Mucosa of gallbladder (tissue), 1 donor: Measurements from ENCODE around the gene FBLN7. TPM values are rescaled to one million over a fixed set of nuclear protein-coding genes. Genes with fewer than 3 reads are reported as not detected.

Source experiments
- DNase-seq: peaks from one replicate; pipeline ENCODE4 v3.0.0-alpha.2; 2020; ENCODE audit warnings: low spot score
- total RNA-seq: library from RNA; stranded (reverse); gene quantifications from one replicate; pipeline ENCODE4 v1.2.1, GENCODE V29; 2021
- donor health status: DM: no; HTN: no; CAD: no.

Gene FBLN7
- total RNA-seq, 1 donor from 2014 or later = 2.9 TPM

DNA sequence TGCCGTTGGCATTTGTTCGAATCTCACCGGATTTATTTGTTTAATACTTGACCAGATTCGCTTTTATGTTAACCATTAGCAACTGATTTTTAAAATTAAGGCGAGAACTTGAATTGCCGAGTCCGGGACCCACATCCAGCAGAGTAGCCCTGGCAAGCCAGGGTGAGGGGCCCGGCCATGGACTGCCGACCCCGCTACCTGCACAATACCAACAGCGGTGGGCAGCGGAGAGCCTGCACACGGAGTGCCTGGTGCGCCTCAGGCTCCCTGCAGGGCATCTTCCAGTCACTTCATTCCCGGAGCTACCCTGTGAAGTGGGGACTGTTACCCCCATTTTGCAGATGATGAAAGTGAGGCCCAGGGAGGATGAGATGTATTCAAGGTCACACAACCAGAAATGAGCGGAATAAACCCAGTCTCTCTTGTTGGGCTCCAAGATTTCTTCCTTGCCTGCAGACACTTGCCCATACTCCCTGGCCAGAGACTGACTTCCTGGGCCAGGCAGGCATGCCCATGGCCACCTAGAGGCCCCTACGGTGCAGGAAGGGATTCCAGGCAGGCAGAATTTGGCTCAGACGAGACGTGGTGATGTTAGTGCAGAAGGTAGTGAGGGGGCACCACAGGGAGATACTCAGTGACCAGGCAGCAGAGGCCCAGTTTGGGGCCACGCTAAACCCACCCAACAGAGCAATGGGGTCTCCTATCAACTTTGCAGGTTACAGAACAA, 2.9 kb downstream of the FBLN7 start:
- DNase-seq = no peak

DNA sequence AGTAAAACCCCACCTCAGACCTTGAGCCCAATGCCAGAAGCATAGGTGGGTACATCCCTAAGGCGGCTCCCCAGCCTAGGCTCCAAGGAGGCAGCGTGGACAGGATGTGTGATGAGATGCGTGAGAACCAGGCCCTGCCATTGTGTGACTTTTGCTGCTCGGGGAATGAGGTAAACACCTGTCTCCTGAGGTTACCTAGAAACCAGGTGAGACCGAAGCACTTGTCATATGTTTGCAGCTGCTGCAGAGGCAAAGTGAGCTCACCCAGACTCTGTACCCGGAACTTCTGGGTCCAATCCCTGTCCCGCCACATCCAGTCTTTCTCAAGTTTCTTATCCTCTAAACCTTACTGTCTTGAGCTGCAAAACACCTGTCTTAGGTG, 3.4 kb downstream of the FBLN7 start:
- no peak for DNase-seq

DNA sequence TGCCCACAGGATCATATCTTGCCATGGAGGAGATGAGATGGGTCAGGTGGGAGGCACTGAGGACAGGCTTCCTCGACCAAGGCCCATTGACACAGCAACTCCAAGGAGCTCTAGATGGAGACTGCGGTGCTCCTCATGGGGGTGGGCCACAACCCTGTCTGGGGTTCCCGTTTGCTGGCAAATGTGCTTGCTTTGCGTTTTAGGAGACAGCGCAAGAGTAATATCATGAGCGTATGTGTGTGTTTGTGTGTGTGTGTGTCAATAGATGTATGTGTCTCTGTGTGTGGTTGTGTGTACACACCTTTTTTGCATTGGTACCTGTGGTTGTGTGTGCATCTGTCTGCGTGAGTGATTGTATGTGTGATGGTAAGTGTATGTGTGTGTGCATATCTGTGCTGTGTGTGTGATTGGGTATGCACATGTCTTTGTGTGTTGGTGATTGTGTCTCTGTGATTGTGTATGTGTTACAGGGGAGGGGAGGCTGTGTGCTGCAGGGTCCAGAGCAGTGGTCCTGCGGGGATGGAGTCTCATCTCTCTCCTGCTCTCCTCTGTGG, 4.4 kb downstream of the FBLN7 start:
- DNase-seq = no peak

DNA sequence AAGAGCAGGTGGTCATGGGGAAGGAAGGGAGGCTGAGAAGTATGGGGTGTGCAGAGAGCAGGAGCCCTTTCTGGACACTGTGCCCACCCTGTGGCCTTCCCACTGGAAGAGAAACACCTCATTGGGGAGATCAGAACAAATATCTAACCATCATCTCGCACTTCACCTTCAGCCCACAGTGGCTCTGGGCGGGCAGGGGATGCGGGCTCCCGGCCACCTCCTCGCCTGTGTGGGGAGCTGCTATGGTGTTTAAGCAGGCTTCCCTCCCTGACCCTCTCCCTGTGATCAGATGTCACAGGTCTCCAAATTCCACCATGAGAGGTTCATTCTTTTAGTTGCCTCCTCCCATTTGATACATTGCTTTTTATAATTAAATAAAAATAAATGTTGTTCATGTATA, 5.0 kb downstream of the FBLN7 start:
- no peak for DNase-seq

DNA sequence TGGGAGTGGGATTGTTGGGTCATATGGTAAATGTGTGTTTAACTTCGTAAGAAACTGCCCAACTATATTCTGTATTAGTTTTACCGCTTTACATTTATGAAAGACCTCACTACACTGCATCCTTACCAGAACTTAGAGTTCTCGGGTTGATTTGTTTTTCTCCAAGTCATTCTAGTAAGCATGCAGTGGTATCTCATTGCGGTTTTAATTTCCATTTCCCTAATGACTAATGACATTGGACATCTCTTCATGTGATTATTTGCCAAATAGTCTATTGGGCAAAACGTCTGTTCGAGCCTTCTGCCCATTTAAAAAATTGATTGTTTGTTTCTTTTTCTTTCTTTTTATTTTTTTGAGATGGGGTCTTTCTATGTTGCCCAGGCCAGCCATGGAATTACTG, 6.8 kb downstream of the FBLN7 start:
- no peak for DNase-seq

DNA sequence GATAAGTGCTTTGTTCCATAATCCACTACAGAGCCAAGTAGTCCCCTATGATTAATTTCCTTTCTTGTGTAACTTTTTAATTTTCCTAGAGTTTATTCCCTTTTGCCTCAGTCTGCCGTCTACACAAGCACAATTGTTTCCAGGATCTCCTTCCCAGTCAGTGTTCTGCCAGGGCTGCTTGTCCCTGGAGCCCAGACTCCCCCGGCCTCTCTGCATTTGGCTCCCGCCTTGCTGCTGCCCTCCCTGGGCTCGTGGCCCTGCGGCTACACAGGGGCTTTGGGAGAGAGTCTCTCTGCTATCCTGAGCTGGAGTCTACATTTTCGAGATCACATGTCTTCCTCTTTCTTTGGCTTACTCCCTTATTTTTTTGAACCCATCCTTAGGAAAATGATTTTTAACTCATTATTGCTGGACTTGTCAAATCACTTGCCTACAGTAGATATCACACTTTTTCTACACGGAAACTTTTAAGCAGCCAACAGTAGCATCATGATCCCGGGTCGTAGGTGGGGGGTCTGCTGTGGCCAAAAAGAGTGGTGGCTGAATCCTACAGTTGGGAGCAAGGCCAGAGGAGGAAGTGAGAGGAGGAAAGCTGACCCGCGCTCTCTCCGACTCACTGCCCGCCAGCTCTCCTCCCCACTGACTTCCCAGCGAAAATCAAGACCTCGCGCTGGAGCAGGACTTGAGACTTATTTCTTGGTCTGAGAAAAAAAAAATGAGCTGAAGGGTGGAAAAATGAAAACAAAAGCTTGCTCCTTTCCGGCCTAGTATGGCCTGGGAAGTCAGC, 9.4 kb downstream of the FBLN7 start:
- no peak for DNase-seq

DNA sequence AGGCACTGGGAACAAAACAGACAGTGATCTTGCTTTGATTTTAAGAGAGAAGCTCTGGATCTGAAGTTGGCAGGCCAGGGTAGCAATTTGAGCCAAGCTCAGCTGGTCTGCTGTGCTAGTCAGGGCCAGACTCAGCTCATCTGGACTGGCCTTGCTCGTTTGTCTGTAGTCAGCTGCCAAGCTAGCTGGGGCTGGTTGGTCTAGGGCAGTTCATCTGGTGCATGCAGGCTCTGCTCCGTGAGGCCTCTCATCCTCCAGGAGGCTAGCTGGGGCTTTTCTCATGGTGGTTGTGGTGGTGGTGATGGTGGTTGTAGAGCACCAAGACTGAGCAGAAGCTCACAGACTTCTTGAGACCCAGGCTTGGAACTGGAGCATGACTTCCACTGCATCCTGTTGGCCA, 10.3 kb downstream of the FBLN7 start:
- DNase-seq = no peak

DNA sequence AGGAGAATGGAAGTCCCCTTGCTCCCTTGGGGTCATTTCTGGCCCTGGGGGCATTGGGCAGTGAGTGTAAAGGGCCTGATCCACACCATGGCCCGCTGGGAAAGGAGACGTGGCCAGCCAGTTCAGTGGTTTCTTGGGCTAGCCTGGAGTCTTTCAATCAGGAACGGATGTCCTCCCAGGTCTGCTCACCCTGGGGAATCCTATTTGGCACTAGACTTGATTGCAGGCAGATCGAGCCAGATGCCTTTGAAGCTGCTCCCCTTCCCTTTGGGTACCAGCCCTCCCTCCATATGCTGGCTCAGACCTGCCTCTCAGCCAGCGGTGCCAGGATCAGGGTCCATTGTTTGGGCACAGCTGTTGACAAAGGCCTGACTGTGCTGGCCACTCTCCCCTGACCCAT, 11.0 kb downstream of the FBLN7 start:
- no peak for DNase-seq

DNA sequence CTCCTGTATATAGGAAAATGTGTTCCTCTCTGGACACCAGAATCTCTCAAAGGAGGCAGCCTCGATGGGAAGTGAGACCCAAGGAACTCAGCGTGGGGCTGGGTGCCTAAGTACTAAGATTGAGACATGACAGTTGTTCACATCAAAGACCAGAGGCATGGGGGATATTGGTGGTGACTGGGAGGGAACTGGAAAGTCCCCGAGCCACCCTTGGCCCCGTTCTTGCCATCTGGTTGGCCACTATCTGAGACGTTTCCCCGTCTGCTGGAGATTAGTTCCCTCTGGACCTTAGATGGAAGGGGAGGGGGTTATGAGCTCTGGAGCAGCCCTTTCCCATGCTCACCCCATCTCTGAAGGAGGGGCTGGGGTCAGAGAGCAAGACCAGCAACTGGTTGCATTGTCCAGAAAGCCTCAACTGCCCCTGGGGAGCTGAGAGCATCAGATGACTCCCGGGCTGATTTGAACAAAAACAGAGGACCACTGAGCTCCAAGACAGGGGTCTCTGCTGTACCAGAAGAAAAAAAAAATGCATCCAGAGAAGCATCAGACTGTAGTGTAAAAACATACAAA, 11.8 kb downstream of the FBLN7 start:
- DNase-seq = no peak

DNA sequence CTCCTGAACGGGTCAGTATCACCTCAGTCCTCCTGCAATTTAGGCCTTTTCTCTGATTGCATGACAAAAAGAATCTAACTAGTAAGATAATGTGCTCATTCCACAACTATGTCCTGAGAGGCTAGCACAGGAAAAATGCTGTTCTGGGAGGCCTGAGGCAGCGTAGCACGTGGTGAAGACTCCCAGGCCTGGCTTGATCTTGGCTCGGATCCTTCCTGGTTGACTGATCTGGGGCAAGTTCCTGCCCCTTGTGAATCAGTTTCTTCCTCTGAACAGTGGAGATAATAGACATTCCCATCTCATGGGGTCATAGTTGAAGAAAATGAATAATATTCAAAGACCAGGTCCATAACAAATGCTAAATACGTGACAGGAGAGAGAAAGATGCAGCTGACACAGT, 12.3 kb downstream of the FBLN7 start:
- DNase-seq = peak; percentile 29

DNA sequence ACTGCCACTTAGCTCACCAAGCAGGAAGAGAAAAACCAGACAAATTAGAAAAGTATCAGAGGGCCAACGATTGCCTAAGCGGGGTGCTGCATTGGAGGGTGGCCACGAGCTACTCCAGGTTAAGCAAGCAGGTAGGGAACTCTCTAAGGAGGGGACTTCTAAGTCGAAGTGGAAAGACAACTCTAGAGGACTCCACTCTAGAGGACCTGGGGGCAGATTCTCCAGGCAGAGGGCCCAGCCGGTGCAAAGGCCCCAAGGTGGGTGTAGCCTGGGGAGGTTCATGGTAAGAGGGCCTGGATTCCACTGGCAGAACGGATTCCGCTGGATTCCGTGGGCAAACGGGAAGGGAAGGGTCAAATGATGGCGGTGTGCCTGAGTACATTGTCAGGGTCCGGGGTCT, 12.7 kb downstream of the FBLN7 start:
- no peak for DNase-seq

DNA sequence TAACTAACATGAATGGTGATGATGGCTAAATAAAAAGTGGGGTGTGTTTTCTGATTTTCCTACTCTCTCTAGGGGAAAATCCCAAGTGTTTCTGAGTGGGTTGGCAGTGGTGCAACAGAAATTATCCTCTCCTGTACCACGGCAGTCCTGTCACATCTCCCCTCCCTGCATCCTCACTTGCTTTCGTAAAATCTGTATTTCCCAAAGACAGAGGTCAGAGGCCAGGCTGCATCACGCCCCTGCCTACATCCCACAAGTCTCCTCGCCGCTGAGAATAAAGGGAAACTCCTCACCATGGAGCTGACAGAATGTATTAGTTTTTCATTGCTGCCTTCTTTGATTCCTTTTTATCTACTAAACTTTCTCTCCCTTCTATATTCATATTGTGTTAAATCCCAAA, 13.1 kb downstream of the FBLN7 start:
- DNase-seq = no peak

DNA sequence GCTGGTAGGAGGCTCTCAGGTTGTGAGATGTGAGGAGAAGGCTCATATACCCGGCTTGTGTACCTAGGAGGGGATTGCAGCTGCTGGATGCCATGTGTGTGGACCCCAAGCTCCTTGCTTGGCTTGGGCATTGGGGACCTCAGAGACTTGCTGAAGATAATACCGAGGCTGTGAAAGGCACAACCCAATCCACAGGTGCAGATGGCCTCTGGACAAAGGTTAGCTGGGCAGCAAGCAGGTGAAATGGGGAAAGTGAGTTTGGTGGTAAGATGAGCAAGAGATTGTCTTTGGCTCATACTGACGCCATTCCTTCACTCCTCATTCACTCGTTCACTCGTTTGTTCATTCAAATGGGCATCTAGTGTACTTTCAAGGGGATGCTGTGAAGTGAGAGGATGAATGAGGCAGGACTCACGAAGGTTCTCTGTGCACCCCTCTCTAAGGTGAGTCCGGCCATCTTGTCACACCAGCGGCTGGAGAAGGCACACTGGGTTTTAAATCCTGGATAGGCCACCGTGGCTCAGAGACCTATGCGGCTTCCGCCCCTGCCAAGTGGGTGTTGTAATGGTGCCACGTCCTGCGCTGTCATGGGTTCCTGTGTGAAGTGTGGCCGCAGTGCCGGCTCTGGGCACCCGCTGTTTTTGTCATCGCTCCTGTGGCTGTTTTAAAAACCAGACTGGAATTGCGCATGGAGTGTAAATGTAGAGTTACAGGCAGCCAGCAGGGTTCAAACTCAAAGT, 13.7 kb downstream of the FBLN7 start:
- DNase-seq = no peak

DNA sequence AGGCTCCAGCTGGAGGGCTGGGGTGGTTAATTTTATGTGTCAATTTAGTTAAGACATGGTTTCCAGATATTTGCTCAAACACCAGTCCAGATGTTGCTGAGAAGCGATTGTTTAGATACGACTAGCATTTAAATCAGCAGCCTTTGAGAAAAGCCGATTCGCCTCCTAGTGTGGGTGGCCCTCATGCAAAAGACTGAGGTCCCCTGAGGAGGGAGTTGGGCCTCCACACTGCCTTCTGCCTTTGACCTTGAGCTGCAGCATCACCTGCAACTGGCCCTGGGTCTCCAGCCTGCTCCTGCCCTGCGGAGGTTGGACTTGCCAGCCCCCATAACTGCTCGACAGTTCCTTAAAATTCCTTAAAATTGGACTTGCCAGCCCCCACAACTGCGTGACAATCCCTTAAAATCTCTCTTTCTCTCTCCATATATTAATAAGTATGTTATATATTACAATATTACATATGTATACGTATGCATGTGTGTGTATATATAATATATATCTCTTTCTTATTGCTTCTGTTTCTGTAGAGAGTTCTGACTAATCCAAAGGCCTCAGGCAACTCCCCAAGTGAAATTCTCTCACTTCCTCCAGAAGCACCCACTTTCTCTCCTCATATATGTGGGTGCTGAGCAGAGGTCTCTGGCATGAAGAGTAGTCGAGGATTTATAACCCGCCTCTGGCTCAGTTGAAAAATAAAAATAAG, 14.4 kb downstream of the FBLN7 start:
- no peak for DNase-seq

DNA sequence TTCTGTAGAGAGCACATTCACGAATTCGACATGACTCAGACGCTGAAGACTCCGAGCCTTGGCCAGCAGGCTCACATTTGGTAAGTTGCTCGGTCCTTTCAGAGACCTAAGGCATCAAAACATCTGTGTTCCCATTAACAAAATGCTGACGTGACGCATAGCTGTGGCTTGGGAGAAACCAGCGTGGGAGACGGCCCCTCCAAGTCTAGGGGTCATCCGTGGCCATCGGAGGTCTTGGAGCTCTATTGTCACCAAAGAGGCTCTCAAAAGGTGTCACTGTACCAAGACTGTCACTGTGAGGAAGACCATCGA, 14.9 kb downstream of the FBLN7 start:
- no peak for DNase-seq

DNA sequence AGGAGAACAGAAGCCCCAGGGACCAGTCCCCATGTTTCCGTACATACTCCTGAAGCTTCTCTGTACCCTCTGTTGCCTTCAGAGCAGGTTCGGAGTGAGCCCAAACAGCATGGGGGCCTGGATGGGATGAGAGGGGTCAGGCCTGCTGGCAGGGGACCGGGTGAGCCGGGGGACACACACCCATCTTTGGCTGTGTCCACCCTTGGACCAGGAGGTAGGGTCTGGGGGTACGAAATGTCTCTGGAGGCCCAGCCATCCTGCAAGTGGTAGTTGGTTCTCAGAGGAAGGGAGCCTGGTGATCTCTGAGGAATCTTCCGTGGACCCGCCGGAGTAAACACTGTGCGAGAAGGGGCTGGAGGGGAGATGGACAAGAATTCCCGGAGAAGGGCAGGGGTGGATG, 15.3 kb downstream of the FBLN7 start:
- no peak for DNase-seq

DNA sequence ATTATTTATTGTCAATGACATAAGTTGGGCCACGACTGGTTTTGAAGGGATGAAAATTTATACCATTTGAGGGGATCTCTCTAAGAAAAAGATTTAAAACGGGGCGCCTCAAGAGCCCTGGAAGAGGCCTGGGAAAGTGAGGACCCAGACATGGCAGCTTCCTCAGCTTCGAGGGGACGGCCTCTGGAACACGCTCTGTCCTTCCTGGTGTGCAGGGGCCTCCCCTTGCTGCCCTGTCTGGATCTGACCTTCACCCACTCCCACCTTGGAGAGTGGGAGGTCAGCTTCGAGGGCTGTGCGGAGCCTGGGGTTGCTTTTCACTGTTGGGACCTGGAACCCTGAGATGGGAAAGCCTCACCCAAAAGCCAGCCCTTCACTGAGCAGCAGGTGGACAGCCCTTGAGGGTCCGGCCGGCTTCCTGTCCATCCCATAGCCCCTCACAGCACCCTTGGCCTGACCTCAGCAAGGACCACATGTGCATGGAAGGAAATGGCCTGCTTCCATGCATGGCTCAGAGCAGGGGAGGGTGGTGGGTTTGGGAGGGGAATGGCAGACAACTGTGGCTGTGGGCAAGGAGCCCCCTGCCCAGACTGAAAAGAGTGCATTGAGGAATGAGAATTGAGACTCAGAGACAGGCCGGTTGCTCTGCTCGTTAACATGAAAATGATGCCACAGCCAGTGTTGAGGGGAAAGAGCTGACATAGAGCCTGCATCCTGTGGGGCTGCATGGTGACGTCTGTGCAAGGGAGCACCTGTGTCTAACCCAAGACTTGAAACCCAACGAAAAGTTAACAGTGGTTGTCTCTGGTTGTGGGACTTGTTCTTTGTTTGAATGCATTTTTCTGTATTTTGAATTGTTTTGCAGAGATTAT, 16.3 kb downstream of the FBLN7 start:
- DNase-seq = no peak

DNA sequence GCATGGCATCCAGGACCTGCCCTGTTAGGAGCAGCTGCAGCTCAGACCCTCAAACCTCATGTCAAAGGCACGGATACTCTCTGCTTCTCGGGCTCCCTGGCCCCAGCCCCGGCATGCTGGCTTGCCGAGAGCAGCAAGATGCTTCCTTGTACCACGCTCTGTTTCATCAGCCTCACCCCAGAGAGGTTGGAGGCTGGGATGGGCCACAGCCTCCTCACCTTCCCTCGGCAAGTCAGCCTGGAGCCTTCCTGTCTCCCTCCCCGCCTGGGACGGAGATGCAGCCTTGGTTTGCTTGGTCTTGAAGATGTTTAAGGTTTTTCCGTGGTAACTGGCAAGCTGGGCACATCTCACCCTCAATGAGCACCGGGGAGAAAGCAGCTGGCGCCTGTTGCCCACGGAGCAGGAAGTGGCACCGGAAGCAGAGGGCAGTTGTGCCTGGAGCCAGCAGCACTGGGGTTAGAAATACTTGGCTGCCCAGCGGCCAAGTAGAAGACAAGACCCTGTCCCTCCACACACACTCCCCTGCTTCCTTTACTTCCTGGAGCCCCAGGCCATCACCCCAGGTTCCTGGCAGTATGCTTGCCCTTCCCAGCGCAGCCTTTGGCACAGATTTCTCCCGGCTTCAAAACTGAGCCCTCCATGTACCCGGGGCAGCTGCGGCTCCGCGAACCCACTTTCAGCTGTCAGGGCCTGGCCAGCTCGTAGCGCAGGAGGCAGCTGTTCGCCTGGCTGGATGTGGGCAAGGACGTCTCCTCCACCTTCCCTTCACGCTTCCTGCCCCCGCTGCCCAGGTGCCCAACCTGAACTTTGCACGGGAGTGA, 17.4 kb downstream of the FBLN7 start:
- DNase-seq = no peak

DNA sequence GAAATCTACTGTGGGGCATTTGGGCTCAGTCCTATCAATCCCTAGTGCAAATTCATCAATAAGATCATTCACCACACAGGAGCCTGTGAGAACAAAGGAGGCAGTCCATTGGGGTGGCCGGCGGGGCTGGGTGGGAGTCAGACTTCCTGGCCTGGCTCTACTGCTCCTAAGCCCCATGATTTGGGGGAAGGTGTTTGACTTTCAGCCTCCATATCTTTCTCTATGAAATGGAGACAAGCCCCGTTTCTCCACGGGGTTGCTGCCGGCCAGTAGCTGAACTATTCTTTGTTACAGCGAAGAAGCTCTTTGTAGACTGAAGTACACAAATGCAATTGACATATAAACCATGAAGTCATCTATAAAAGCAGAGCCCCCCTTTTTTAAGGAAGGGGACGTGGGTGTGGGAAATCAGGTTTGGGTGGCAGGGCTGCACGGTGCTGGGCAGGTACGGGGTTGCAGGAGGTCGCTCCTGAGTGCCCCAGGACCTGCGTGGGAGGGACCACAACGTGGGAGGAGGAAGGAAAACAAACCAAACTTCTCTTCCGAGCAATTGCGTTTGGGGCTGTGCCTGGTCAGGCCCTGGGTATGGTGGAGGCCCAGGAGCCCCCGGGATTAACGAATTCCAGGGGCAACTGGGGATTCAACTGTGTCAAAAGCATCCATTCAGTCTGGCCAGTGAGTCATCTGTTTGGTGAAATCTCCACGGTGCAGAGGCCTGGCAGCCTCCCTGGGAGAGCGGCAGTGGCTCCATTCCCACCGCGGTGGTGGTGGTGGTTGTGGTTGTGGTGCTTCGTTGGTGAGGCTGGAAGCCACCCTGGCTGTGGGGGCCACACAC, 18.2 kb downstream of the FBLN7 start:
- DNase-seq = no peak
